ENCODE measurements around the gene IQSEC1.
A peak's percentile ranks its signal among the peaks of the same experiment; 100 is the strongest.

DNA sequence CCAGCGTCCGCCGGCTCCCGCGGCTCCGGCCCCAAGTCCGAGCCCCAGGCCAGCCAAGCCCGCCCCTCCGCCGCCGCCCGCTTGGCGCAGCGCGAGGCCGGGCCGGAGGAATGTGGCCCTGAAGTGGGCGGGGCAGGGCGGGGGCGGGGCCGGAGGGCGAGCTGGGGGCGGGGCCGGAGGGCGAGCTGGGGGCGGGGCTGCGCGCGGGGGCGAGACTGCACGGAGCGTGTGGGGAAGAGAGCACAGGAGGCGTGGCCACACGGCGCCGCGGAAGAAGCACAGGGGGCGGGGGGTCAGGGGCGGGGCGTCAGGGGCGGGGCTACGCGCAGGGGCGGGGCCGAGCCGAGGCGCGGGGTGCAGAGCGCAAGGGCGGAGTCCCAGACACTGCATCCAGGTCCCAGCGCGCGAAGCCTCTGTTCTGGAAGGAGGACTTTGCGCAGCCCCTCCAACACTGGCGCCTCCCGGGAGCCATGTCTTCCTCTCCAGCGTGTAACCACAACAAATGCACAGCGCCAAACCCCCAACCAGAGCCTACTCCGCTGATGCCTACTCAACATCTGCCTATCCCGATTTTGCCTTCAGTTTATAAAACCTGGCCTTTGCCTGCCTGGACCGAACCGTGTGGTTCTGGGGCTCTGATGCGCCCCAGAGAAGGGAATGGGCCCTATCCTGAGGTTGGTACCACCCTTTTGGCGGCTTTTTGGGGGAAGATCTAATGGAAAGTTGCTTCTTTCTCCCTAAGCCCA, 105.5 kb downstream of the IQSEC1 start:
- TF ChIP-seq, protein P1, sequence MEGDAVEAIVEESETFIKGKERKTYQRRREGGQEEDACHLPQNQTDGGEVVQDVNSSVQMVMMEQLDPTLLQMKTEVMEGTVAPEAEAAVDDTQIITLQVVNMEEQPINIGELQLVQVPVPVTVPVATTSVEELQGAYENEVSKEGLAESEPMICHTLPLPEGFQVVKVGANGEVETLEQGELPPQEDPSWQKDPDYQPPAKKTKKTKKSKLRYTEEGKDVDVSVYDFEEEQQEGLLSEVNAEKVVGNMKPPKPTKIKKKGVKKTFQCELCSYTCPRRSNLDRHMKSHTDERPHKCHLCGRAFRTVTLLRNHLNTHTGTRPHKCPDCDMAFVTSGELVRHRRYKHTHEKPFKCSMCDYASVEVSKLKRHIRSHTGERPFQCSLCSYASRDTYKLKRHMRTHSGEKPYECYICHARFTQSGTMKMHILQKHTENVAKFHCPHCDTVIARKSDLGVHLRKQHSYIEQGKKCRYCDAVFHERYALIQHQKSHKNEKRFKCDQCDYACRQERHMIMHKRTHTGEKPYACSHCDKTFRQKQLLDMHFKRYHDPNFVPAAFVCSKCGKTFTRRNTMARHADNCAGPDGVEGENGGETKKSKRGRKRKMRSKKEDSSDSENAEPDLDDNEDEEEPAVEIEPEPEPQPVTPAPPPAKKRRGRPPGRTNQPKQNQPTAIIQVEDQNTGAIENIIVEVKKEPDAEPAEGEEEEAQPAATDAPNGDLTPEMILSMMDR (IDR thresholded peaks at IDR 0.05): no peak
- TF ChIP-seq POLR2A (IDR thresholded peaks at IDR 0.05) (peak in 1 of 2 donors; percentile 10), EP300 (IDR thresholded peaks at IDR 0.05) (no peak)

All from sigmoid colon (tissue), 4 donors.